Rectal smooth muscle tissue (tissue), 1 donor: ENCODE results near the gene GATAD2A.

ENCODE experiments used
- H3K27ac ChIP-seq: one replicate; pipeline ENCODE4 v1.7.0; 2013; ENCODE audit warnings: low read depth, low read length, inconsistent platforms
- H3K27me3 ChIP-seq: one replicate; pipeline ENCODE4 v1.7.0; 2013; ENCODE audit warnings: low read length; ENCODE audit not compliant: control insufficient read depth, insufficient read depth
- H3K36me3 ChIP-seq: one replicate; pipeline ENCODE4 v1.7.0; 2013; ENCODE audit warnings: low read length; ENCODE audit not compliant: control insufficient read depth, insufficient read depth
- H3K4me1 ChIP-seq: one replicate; pipeline ENCODE4 v1.7.0; 2013; ENCODE audit warnings: low read length; ENCODE audit not compliant: control insufficient read depth, insufficient read depth
- H3K4me3 ChIP-seq: one replicate; pipeline ENCODE4 v1.7.0; 2013; ENCODE audit warnings: low read length
- H3K9ac ChIP-seq: one replicate; pipeline ENCODE4 v1.7.0; 2013; ENCODE audit warnings: low read length

The GATAD2A gene

GRCh38 chr19:19432732-19433131 is 27.3 kb downstream of the GATAD2A start:
- no peak overlapping the region for H3K4me3 ChIP-seq
- H3K27ac ChIP-seq = no peak overlapping the region
- H3K36me3 ChIP-seq = no peaks in the 10 kb centered on the region
- H3K4me1 ChIP-seq = peaks cover 5% of the 10 kb centered on the region
- H3K27me3 ChIP-seq = no peaks in the 10 kb centered on the region
- no peak overlapping the region for H3K9ac ChIP-seq

DNA sequence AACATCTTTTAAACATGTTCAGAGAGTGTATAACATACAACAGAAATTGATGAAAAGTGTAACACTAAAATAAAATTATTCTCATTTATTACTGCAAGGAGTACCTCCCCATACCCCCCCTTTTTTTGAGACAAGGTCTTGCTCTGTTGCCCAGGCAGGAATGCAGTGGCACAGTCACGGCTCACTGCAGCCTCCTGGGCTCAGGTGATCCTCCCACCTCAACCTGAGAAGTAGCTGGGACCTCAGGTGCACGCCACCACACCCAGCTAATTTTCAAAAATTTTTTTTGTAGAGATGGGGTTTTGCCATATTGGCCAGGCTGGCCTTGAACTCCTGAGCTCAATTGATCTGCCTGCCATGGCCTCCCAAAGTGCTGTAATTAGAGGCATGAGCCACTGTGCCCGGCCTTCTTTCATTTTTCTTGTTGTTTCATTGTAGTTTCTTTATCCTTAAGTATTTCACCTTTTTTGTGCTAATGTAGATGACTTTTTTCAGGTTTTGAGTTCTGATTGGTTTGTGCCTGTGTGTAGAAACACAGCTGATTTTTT is 28.3 kb downstream of the GATAD2A start:
- H3K4me1 ChIP-seq = peaks cover 5% of the 10 kb centered on the region
- no peak overlapping the region for H3K27ac ChIP-seq
- H3K27me3 ChIP-seq = no peaks in the 10 kb centered on the region
- no peak overlapping the region for H3K4me3 ChIP-seq
- peaks cover 3% of the 10 kb centered on the region for H3K36me3 ChIP-seq
- no peak overlapping the region for H3K9ac ChIP-seq

- no peak overlapping the region for H3K27ac ChIP-seq
- no peak overlapping the region for H3K4me3 ChIP-seq
- H3K36me3 ChIP-seq = peaks cover 3% of the 10 kb centered on the region
- H3K4me1 ChIP-seq = peaks cover 5% of the 10 kb centered on the region
- H3K27me3 ChIP-seq = no peaks in the 10 kb centered on the region
- H3K9ac ChIP-seq = no peak overlapping the region
These were observed 29.1 kb downstream of the GATAD2A start for GRCh38 chr19:19434483-19435045.

DNA sequence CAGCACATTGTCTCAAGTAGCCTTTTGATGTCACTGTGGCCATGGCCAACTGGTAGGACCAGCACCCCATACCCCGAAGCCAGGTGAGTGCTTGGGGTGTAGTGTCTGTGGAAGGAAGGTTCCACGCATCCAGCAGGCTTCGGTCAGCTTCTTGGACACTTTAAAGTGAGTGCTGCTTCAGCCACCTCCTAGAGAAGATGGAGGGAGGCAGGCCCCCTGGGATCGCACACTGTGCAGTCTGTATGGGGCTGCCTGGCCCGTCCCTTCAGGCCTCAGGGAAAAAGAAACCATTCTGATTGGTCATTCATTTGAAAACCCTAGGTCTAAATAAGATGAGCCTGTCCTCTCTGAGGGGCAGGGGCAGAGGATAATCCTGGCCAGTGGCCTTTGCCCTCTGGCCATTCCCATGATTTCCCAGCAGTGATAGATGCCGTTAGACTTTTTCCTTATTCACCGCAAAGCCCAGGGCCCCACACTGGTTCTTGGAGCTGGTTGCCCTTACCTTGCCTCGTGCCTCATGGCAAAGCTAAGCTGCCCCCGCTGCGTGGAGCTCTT is 30.7 kb downstream of the GATAD2A start:
- H3K4me1 ChIP-seq = peaks cover 5% of the 10 kb centered on the region
- no peak overlapping the region for H3K4me3 ChIP-seq
- no peak overlapping the region for H3K27ac ChIP-seq
- peaks cover 3% of the 10 kb centered on the region for H3K36me3 ChIP-seq
- H3K27me3 ChIP-seq = no peaks in the 10 kb centered on the region
- H3K9ac ChIP-seq = no peak overlapping the region

GRCh38 chr19:19438366-19439175 is 33.1 kb downstream of the GATAD2A start:
- no peak overlapping the region for H3K27ac ChIP-seq
- no peak overlapping the region for H3K4me3 ChIP-seq
- peaks cover 5% of the 10 kb centered on the region for H3K4me1 ChIP-seq
- H3K9ac ChIP-seq = no peak overlapping the region
- peaks cover 3% of the 10 kb centered on the region for H3K36me3 ChIP-seq
- no peaks in the 10 kb centered on the region for H3K27me3 ChIP-seq

DNA sequence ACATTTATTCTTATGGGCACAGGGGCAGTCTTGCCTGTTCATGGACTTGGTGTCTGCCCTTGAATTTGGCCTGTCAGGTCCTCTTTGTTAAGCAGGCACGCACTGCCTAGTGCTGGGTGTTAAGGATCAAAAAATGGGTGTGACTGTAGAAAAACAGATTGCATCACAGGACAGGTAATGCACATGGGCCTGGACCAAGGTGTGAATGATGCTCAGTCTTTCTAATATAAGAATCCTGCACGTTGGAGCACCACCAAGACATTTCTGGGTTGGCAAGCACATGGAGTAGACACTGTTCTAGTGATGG is 33.7 kb downstream of the GATAD2A start:
- no peaks in the 10 kb centered on the region for H3K27me3 ChIP-seq
- H3K4me3 ChIP-seq = no peak overlapping the region
- H3K4me1 ChIP-seq = peaks cover 5% of the 10 kb centered on the region
- H3K9ac ChIP-seq = no peak overlapping the region
- peaks cover 3% of the 10 kb centered on the region for H3K36me3 ChIP-seq
- no peak overlapping the region for H3K27ac ChIP-seq

DNA sequence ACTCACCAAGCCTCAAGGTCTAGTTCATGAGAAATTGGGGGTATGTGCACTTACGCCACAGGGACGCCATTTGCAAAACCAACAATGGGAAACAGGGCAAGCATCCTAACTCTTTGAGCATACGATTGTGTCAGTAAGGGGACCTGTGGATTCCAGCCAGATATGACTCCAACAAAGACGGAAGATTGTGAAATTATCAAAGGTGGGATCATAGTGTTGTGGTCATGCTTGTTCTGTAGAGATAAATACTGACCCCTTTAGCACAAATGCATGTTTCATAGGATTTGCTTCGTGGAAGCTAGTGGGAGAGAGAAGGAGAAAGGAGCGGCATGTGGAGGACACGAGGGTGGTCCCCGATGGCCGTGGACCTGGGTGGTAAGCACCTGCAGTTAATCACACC is 37.8 kb downstream of the GATAD2A start:
- Histone ChIP-seq H3K36me3 (peaks cover under 1% of the 10 kb centered on the region), H3K4me3 (no peak overlapping the region), H3K27ac (no peak overlapping the region), H3K9ac (no peak overlapping the region), H3K4me1 (no peaks in the 10 kb centered on the region), H3K27me3 (no peaks in the 10 kb centered on the region)

DNA sequence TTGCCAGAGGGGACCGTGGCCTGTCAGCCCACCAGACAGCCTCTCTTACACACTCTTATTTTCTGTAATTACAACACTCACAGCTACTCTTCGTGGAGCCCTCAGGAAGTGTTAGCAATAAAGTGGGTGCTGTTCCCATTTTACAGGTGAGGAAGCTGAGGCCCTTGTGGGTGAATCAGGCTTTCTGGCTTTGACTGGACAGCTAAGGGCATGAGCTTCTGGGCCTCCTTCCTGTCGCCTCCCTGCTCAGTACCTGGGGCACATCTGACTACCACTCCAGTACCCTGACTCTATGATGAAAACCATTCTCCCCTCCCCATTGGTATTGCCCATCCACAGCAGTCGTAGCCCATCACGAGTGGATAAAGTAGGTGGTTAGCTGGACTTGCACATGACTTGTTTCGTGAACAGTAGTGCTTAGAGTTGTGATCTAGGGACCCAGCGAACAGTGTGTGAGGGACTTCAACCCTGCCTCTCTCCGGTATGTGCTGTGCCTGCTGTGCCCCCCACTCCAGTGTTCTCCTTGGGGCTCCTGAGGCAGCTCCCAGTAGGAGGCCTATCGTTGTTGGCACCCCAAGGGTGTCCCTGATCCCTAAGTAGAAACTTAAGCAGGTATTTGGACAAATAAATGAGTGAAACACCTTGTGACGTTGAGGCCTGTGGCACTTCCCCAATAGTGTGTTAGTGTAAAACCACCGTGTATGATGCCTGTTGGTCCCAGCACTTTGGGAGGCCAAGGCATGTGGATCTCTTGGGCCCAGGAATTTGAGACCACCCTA is 38.6 kb downstream of the GATAD2A start:
- Histone ChIP-seq H3K27ac (no peak overlapping the region), H3K4me1 (no peaks in the 10 kb centered on the region), H3K27me3 (no peaks in the 10 kb centered on the region), H3K4me3 (no peak overlapping the region), H3K9ac (no peak overlapping the region), H3K36me3 (no peaks in the 10 kb centered on the region)

GRCh38 chr19:19444681-19445155 is 39.2 kb downstream of the GATAD2A start:
- H3K27ac ChIP-seq = no peak overlapping the region
- no peaks in the 10 kb centered on the region for H3K27me3 ChIP-seq
- H3K9ac ChIP-seq = no peak overlapping the region
- no peaks in the 10 kb centered on the region for H3K36me3 ChIP-seq
- no peak overlapping the region for H3K4me3 ChIP-seq
- H3K4me1 ChIP-seq = no peaks in the 10 kb centered on the region

DNA sequence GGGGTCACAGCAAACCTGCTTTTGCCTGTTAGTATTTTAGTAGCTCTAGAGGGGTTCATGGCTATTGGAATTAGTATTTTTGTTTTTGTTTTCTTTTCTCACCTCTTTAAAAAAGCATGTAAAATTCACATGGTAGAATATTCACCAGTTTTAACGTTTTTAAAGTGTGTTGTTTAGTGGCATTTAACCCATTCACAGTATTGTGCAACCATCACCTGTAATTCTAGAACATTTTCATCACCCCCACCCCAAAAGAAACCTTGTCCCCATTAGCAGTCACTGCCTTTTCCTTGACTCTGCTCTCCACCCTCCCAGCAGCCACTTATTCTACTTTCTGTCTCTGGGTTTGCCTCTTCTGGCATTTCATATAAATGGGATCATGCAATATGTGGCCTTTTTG is 39.8 kb downstream of the GATAD2A start:
- H3K4me3 ChIP-seq = no peak overlapping the region
- no peaks in the 10 kb centered on the region for H3K36me3 ChIP-seq
- no peaks in the 10 kb centered on the region for H3K4me1 ChIP-seq
- no peak overlapping the region for H3K27ac ChIP-seq
- H3K9ac ChIP-seq = no peak overlapping the region
- H3K27me3 ChIP-seq = no peaks in the 10 kb centered on the region

- Histone ChIP-seq H3K27me3 (no peaks in the 10 kb centered on the region), H3K4me1 (no peaks in the 10 kb centered on the region), H3K27ac (no peak overlapping the region), H3K36me3 (no peaks in the 10 kb centered on the region), H3K9ac (no peak overlapping the region), H3K4me3 (no peak overlapping the region)
These were observed 40.5 kb downstream of the GATAD2A start for GRCh38 chr19:19445911-19446361.
